SW 1271 (cell line): ENCODE results near the gene TP53I3.
"Not testable (repeated sequence)": the region's sequence is repeated elsewhere in the genome, so short reads cannot be mapped to it uniquely, and the experiment has no call there.

Experiments used
- DNase-seq, 2 experiments: peaks; one replicate each; lab custom pipeline; 2025; lab: John Stamatoyannopoulos, UW

The TP53I3 gene, protein sequence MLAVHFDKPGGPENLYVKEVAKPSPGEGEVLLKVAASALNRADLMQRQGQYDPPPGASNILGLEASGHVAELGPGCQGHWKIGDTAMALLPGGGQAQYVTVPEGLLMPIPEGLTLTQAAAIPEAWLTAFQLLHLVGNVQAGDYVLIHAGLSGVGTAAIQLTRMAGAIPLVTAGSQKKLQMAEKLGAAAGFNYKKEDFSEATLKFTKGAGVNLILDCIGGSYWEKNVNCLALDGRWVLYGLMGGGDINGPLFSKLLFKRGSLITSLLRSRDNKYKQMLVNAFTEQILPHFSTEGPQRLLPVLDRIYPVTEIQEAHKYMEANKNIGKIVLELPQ

DNA sequence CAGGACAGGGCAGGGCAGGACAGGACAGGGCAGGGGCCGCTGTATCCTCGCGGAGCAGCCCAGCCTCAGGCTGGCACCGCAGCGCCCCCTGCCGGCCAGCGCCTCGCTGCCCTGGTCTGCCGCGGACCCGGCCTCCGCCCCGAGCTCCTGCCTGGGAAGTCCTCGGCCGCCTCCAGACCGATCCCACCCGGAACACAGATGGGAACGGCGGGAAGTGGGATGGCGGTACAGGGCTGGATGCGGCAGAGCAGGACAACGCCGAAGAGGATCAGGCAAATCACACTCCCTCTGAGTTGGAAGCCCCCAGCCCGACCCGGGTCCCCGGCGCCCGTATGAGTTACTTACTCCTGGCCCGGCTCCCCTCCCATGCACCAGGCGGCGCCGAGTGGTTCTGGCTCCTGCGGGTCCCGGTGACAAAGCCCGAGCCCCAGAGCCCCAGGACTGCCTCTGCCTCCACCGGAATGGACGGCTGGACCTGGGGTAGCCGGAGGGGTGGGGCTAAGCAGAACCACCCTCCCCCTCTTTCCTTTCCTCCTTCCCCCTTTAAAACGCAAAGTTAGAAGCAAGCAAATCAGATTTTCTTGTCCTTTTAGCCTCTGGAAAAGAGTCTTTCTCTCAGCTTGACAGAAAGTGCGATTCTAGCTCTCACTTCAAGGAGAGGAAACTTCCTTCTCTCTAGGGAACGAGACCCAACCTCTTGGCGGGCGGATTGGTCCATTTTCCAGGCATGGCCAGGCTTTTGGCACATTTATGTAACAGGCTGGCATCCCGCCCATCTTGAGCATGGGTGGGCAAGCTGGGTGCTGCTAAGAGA lies at the start of gene TP53I3:
Gene TP53I3, minus strand, starts transcription at position 449 of the 814 bp plus-strand sequence. CDS start 508 bp downstream, outside the sequence.
- peak; percentile 94 to 95 for DNase-seq

DNA sequence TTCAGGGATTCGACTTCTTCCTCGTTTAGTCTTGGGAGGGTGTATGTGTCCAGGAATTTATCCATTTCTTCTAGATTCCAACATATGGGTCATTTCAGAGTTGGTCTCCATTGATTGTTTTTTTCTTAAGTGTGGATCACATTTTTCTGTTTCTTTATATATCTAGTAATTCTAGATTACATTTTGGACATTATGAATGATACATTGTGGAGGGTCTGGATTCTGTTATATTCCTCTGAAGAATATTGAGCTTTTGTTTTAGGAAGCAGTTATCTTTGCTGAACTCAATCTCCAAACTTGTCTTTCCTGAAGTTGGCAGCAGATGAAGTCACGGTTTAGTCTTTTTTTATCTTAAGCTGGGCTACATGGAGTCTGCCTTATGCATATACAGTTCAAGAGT lies 47.9 kb upstream of the TP53I3 start:
- no peak for DNase-seq

DNA sequence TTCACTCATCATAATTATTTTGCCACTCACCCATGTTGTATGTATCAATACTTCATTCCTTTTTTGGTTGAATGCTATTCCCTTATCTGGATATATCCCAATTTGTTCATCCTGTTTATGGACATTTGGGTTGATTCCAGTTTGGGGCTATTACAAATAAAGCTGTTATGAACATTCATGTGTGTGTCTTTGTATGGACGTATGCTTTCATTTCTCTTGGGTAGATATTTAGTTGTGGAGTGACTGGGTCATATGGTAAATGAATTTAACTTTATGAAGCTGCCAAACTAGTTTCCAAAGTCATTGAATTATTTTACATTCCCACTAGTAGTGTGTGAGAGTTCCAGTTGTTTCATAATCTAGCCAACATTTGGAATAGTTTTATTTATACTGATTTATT lies 41.3 kb upstream of the TP53I3 start:
- no peak for DNase-seq

DNA sequence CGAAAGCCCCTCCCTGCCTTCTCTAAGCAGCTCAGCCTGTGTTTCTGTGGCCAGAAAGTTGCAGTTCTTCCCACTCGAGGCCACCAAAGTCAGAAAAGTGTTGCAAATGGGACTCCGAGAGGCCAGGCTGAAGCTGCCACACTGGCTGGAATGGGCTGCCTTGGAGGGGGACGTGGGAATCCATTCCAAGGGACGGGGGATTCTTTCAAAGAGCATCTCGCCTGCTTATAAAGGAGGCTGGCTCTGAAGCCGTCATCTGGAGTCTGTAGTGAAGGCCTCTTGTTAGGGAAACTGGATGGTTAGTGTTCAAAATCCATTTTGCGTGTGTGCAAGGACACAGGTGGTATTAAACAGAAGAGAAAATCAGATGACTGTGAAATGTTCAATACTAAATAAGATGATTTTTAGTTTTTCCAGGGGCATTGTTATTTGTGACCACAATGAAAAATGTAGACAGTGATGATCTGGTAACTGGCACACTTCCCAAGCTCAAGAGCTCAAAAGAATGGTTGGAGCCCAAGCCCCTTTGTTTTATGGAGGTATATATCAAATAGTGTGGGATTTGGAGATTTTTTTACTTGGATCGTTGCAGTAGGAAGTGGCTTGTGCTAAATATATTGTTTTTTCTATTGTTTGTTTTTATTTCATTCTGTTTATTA lies 39.4 kb upstream of the TP53I3 start:
- DNase-seq: peak; percentile 54 to 72

DNA sequence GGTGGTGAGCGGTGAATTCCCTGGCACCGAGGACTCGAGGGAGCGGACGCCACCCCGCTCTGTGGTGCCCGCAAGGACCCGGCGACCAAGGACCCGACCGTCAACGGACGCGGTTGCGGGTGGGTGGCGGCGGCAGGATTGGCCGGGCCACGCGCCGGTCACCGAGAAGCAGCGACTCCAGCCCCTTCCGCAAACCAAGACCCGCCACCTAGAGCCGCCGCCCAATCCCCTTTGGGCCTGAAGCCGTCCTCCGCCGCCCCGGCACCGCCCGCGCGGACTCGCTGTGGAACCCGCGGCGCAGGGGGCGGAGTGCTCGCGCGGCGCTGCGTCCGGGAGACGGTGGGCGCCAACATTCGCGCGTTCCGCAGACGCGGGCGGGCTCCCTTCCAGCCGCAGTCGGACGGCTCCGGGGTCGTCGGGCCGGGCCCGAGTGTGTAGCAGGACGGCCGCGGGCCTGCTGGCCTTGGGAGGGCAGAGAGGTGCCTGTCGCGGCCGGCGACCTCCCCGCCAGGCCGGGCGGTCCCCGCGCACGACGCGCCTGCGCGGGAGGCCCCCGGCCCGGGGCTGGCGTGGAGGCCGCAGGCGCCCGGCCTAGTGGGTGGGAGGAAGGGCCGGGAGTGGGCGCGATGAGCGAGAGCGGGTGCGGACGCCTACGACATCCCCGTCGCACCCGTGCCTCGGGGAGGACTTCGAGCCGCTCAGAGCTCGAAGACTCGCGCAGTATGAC lies 38.7 kb upstream of the TP53I3 start, which contains the start of the genes FAM228B and PFN4:
Gene FAM228B, plus strand, starts transcription at position 275 of the 727 bp plus-strand sequence. CDS start 893 bp downstream, outside the sequence.
Gene PFN4, minus strand, starts transcription at position 140 of the 727 bp plus-strand sequence. CDS start 799 bp downstream, outside the sequence.
- DNase-seq: peak; percentile 83 to 88

DNA sequence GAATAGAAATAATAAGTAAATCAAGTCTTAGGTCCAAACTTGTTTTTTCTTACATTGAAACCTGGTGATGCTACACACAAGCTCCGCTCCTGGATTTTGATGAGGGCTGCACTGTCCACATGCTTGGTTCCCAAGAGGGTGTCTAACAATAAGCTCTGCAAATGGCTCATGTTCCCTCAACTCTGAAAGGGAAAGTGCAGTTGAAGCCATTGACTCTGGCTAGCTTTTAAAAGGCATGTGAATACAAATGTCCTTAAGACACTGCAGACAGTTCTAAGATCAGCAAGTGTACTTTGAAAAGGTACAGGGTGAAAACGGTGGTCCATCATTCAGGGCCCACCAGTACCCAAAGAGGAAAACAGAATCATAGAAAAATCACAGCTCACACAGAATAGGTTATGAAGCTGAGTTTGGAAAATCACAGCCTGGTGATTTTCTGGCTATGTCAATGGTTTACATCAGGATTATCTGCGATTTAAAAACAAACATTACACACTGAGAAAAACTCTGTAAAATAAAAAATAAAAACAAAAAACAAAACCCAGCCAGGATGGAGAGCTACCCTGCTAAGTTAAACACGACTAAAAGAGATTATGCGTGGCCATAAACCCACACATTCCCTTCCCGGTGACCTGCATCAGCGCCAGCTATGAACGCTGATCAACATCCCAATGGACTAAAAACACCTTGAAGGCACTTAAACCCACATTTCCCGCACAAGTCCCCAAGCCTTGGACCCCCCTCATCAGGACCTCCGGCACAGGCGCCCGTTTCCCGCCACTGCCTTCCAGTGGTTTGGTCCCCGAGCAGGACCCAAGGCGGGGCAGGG lies 37.9 kb upstream of the TP53I3 start:
- no peak for DNase-seq

DNA sequence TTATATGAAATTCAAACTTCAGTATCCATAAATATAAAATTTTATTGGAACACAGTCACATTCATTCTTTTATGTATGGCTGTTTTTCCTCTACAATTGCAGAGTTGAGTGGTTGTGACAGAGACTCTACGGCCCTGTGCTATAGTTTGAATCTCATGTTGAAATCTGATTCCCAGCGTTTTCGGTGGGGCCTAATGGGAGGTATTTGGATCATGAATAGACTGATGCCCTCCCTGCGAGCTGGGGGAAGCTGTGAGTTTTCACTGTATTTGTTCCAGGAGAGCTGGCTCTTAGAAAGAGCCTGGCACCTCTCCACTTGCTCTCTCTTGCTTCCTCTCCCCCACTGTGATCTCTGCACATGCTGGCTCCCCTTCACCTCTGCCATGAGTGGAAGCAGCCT lies 36.8 kb upstream of the TP53I3 start:
- no peak for DNase-seq

DNA sequence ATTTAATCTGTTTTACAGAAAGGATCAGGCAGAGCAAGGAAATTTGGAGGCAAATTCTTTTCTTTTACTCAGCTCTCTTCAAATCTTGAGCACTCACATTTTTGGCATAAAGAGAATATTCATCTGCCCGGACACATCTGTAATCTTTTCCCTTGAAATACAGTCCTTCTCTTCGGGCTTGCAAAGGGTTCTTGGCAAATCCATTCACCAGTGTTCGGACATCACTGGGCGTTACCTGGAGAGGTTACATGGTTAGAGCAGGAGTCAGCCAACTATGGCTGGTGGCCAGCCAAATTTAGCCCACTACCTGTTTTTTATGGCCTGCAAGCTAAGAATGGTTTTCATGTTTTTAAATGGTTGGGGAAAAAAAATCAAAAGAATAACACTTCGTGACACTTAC lies 36.4 kb upstream of the TP53I3 start:
- no peak for DNase-seq

DNA sequence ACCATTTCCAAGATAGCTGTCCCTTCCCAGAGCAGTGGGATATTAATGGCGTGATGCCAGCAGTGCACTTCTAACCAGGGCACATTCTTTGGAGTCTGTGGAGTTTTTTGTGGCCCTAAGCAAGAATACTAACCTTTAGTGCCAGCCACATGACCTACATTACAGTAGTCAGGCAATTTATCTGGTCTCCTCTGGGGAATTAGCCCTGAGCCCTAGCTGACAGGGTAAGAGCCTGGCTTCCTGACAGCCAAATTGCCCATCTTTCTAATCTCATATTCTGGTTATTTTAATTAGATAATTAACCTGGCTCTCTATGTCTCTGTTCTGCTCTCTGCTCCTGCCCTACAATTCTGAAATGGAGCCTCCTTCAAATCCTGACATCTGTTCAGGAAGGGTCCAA lies 33.3 kb upstream of the TP53I3 start:
- DNase-seq: no peak

DNA sequence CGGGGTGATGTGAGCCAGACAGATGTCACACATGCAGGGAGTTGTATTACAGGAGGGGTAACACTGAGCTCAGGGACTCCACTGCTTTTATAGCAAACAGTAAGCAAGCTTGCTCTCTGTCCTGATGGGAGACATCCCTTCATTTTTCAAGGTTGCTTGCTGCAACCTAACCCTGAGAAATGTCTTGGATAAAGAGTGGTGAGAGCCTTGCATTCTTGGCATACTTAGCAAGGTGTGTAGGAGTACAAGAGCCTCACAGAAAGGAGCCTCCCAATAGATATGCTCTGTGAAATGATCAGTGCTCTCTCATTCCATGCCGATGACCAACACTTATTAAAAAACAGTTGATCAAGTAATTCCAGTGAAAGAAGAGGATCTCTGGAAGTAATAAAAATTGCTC lies 30.4 kb upstream of the TP53I3 start:
- no peak for DNase-seq

DNA sequence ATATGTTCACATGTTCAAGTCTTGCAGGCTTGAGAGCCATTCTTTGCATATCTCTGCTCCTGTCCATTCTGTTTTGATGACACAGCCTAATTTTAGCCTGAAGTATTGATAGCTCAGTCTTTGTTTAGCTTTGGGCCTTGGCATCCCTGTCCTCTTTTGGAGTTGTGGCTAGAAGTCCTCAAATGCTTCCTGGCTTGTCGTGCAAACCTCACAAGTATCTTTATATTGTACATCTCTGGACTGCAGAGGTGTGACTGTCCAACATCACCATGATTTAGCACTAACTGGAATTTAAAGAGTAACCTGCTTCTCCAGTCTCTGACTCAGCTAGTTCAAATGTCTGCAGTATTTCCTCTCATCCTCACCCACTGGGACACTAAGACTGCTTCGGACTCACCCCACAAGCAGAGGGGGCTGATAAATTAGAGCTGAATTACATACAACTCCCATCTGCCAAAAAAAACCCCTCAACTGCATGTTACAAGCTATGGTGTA lies 26.8 kb upstream of the TP53I3 start:
- DNase-seq: no peak

DNA sequence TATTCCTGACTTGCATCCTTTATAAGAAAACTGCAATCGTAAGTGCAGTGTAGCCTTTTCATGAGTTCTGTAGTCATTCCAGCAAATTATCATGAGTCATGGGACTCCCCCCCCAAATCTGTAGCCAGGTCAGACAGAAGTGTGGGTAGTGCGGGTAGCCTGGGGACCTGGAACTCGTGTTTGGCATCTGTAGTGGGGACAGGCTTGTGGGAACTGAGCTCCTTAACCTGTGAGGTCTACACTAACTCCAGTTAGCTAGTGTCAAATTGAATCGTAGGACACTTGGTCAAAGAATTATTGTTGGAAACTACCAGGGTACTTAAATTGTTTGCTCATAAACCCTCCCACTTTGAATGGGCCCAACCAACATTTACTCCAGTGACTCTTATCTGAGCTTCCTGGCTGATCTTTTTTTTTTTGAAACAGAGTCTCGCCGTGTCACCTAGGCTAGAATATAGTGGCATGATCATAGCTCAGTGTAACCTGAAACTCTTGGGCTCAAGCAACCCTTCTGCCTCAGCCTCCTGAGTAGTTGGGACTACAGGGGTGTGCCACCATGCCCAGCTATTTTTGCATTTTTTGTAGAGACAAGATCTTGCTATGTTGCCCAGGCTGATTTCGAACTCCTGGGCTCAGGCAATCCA lies 26.1 kb upstream of the TP53I3 start:
- DNase-seq: no peak

DNA sequence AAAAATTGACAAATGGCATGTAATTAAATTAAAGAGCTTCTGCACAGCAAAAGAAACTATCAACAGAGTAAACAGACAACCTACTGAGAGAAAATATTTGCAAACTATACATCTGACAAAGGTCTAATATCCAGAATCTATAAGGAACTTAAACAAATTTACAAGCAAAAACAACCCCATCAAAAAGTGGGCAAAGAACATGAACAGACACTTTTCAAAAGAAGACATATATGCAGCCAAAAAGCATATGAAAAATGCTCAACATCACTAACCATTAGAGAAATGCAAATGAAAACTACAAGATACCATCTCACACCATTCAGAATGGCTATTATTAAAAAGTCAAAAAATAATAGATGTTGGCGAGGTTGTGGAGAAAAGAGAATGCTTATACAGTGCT lies 24.8 kb upstream of the TP53I3 start:
- not testable (repeated sequence) for DNase-seq

DNA sequence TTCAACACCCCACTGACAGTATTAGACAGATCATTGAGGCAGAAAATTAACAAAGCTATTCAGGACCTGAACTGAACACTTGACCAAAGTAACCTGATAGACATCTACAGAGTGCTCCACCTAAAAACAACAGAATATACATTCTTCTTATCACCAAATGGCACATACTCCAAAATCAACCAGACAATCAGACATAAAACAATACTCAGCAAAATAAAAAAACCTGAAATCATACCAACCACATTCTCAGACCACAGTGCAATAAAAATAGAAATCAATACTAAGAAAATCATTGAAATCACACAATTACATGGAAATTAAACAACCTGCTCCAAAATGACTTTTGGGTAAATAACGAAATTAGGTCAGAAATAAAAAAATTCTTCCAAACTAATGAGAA lies 22.7 kb upstream of the TP53I3 start:
- DNase-seq: no peak

DNA sequence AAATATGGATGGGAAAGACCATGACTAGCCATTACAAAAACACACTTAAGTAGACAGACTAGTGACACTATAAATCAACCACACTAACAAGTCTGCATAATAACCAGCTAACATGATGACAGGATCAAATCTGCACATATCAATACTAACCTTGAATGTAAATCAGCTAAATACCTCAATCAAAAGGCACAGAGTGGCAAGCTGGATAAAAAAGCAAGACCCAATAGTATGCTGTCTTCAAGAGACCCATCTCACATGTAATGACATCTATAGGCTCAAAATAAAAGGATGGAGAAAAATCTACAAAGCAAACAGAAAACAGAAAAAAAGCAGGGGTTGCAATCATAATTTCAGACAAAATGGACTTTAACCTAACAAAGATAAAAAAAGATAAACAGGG lies 22.2 kb upstream of the TP53I3 start:
- no peak for DNase-seq

DNA sequence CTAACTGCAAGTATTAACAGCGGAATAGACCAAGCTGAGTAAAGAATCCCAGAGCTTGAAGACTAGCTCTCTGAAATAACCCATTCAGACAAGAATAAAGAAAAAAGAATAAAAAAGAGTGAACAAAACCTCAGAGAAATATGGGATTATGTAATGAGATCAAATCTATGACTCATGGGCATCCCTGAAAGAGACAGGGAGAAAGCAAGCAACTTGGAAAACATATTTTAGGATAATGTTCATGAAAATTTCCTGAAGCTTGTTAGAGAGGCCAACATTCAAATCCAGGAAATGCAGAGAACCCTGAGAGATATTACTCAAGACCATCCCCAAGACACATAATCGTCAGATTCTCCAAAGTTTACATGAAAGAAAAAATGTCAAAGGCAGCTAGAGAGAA lies 21.2 kb upstream of the TP53I3 start:
- DNase-seq: no peak

DNA sequence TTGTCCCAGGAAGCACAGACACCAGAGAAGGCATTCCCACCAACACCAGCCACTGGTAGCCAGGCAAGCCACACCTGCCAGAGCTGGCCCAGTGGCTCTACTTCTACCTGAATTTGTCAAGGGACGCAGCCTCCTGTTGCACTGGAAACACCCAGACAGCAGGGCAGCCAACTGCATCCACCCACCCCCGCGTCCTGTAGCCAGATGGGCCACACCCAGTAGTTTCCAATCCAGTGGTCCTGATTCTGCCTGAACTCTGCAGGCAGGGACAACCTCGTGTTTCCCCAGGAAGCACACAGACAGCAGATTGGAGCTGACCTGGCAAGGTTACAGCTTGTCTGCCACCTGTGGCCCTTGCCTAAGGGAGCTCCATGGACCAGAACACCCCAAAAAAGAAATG lies 20.3 kb upstream of the TP53I3 start:
- DNase-seq: no peak

DNA sequence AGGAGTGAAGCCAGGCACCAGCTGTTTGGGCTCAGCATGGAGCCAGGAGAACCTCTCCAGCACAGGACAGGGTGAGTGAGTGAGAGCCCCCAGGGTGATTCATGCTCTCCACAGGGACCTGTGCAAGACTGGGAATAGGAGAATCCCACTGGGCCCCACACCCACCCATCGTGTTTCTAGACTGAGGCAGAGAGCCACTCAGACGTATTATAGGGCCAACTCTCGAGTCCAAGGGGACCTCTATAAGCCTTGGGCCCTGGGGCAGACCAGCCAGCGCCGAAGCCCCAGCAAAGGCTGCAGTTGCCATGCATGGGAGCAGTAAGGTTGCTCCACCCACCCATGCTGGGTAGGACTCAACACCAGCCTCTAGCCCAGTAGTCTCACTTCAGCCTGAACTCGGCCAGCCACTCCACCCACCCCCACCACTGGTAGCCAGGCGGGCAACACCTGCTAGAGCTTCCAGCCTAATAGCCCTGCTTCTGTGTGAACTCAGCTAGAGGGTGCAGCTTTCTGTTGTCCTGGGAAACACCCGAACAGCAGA lies 19.5 kb upstream of the TP53I3 start:
- DNase-seq: no peak

DNA sequence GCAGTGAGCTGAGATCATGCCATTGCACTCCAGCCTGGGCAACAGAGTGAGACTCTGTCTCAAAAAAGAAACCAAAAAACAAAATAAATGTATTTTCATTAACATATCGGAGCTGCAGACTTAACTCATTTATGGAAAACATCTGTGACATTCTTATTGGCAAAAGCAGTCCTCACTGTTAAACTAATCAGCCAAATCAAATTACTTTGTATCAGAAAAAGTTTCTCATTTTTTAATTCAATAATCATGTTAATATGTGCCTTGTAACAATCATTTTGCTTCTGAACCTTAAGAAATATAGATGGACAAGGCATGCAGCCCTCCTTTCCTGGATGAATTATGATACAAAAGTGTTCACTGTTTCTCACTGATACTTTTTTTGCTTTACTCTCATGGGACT lies 18.0 kb upstream of the TP53I3 start:
- DNase-seq: no peak

DNA sequence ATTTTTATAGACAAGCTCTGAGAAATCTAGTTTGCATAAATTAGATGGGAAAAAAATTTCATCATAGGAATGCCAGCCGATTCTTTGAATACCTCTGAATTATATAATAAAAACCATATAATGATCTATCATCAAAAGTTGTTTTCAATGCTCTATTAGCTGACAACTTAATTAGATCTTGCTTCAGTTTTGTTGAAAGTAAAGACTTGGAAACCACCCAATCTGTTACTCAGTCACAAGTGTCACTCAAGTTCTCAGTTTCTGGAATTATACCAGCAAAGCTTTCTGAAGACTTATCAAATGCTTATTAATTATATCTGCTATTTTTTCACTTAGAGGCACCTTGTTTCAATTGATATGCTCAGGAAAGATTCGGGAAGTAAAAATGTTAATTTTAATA lies 17.4 kb upstream of the TP53I3 start:
- DNase-seq: no peak
